ENCODE measurements around the gene NFATC1.

- no peak for TF ChIP-seq ISL1 (CRISPR knock-in tag; IDR thresholded peaks at IDR 0.05)
- TF ChIP-seq SNAI2 (CRISPR knock-in tag; IDR thresholded peaks at IDR 0.05) = no peak
- no peak for TF ChIP-seq CREB5 (CRISPR knock-in tag; IDR thresholded peaks at IDR 0.05; ENCODE audit: low read depth)
- TF ChIP-seq ZFP30 (CRISPR knock-in tag; IDR thresholded peaks at IDR 0.05) = no peak
- no peak for TF ChIP-seq GLIS3 (CRISPR knock-in tag; IDR thresholded peaks at IDR 0.05)
- no peak for TF ChIP-seq ZFP3 (CRISPR knock-in tag; IDR thresholded peaks at IDR 0.05)
- TF ChIP-seq TOX (CRISPR knock-in tag; IDR thresholded peaks at IDR 0.05; ENCODE audit: borderline replicate concordance) = no peak
- TF ChIP-seq PATZ1 (CRISPR knock-in tag; IDR thresholded peaks at IDR 0.05; ENCODE audit: borderline replicate concordance) = no peak
- TF ChIP-seq ZNF70 (CRISPR knock-in tag; IDR thresholded peaks at IDR 0.05) = no peak
- no peak for TF ChIP-seq BACH2 (CRISPR knock-in tag; IDR thresholded peaks at IDR 0.05; ENCODE audit: borderline replicate concordance)
- no peak for TF ChIP-seq TCF4 (CRISPR knock-in tag; IDR thresholded peaks at IDR 0.05; ENCODE audit: borderline replicate concordance)
- no peak for TF ChIP-seq ARNTL (CRISPR knock-in tag; IDR thresholded peaks at IDR 0.05; ENCODE audit: borderline replicate concordance, low read depth)
- TF ChIP-seq RARB (CRISPR knock-in tag; IDR thresholded peaks at IDR 0.05) = no peak
These were observed 112.1 kb downstream of the NFATC1 start for GRCh38 chr18:79507546-79508480.
